Measurements from ENCODE around the gene IREB2.

Gene IREB2

DNA sequence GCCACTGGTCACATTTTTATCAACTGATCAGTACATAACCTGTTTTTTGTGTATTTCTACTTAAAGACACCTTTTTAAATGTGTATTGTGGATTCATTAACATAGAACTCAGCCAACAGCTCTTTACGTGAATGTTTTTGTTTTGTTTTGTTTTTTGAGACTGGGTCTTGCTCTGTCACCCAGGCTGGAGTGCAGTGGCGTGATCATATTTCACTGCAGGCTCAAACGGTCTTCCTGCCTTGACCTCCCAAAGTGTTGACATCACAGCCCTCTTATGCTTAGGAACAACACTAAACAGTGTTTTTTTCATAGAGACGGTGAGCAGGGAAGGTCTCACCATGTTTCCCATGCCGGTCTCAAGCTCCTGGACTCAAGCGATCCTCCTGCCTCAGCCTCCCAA is 112.2 kb downstream of the IREB2 start:
- no peak for DNase-seq (ENCODE audit: low read depth)

- no peak for DNase-seq (ENCODE audit: low read depth)
Observed at GRCh38 chr15:78550815-78551214, 112.8 kb downstream of the IREB2 start.
